Fibroblast of skin of back (primary cell): ENCODE measurements around the gene SH2D2A.

ENCODE experiments used
- DNase-seq: peaks from one replicate; pipeline ENCODE4 v3.0.0-alpha.2; 2013

SH2D2A gene

DNA sequence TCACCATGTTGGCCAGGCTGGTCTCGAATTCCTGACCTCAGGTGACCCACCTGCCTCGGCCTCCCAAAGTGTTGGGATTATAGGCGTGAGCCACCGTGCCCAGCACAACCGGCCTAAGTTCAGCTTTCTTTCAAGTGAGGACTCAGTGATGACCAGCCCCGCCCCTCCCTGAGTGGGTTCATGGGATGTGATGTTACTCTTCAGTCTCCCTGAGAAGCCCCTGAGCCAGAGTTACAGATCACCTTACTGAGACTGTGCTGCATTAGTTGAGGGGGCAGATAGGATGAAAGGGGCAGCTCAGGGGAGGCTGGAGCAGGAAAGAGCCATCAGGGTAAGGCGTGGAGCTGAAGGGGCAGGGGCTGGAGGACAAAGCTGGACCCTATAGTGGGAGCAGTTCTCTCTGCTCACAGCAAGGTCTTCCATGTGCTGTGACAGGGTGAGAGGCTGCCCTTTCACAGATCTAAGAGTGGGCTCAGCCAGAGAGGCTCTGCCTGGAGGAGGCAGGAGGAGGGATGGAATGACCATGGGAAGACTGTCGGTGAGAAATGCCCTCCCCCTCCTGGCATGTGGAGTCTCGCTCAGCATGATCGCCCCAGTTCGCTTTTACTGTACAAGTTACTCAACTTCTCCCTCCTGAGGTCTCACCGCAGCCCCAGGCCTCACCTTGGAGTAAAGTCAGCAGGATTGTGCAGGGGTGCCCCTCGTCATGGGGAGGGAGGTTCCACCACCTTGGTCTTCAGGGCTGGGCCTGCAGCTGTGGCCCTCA, 13.4 kb downstream of the SH2D2A start:
- no peak for DNase-seq

- DNase-seq = no peak
These were observed 14.2 kb downstream of the SH2D2A start for GRCh38 chr1:156802421-156802935.

- DNase-seq = peak; percentile 24
These were observed 15.1 kb downstream of the SH2D2A start for GRCh38 chr1:156801409-156802121.

- DNase-seq = peak; percentile 51
These were observed 19.3 kb downstream of the SH2D2A start for GRCh38 chr1:156797212-156797871.

GRCh38 chr1:156796340-156797097, 20.1 kb downstream of the SH2D2A start:
- DNase-seq = no peak

- no peak for DNase-seq
These were observed 20.9 kb downstream of the SH2D2A start for GRCh38 chr1:156795787-156796186.

- DNase-seq = no peak
These were observed 21.3 kb downstream of the SH2D2A start for GRCh38 chr1:156795374-156795733.

DNA sequence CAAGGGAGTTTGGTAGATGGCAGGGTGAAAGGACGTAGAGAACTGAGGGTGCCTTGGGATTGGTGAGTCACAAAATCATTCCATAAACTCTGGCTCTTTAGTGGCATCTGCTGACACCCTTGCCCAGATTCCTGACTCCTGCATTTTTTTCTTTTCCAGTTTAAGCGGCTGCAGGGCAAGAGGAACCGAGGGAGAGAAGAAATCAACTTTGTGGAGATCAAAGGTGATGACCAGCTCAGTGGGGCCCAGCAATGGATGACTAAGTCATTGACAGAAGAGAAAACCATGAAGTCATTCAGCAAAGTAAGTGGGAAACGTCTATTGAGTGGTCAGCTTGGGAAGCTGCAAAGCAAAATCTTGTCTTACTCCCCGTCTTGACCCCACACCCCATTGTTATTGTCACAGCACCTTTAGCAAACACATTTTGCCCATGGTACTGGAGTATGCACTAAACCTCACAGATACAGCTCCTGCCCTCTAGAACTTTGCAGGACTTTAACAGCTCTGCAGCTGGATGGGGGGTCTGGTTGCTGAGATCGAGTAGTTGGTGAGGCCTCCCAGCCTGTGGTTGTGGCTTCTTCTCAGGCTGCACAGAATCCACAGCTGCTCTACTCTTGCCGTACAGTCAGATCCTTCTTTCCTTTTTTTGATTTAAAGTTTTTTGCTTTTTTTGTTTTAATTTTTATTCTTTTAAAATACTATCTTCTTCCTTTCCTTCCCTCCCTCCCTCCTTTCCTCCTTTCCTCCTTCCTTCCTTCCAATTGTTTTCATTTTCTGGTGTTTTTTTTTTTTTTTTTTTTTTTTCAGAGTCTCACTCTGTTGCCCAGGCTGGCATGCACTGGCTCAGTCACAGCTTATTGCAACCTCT, 21.9 kb downstream of the SH2D2A start:
- DNase-seq = no peak

DNA sequence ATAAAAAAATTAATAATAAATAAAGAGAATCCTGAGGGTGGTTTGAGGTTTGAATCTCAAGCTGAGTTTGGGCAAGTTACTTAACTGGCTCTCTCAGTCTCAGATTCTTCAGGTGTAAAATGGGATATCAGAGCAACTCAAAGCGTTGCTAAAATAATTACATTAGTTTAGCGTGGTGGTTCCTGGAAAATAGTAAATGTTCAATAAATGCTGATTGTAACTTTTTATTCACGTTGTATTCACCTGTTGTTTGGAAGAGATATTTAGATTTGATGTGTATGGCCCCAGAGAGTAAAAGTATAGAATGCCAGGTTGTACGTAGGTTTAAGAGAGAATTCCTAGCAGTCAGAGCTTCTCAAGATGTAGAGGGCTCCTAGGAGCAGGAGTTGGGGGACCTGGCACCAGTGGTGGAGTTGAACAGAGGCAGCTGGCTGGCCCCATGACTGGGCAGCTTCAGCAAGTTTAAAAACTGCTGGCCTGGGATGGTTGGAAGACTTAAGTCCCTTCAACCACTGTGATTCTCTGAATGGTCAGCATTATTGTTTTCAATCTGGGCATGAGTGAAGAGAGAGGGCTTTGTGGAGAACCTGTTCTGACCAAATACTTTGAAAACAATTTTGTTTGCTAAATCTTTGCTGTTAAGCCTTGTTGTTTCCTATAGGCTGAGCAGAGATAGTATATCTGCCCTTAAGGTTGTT, 26.9 kb downstream of the SH2D2A start:
- no peak for DNase-seq

DNA sequence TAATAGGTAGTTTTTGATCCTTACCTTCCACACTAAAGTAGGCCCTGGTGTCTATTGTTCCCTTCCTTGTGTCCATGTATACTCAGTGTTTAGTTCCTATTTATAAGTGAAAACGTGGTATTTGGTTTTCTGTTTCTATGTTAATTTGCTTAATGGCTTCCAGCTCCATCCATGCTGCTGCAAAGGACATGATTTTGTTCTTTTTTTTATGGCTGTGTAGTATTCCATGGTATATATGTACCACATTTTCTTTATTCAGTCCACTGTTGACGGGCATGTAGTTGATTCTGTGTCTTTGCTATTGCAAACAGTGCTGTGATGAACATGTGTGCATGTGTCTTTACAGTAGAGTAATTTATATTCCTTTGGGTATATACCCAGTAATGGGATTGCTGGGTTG, 28.5 kb downstream of the SH2D2A start:
- no peak for DNase-seq

DNA sequence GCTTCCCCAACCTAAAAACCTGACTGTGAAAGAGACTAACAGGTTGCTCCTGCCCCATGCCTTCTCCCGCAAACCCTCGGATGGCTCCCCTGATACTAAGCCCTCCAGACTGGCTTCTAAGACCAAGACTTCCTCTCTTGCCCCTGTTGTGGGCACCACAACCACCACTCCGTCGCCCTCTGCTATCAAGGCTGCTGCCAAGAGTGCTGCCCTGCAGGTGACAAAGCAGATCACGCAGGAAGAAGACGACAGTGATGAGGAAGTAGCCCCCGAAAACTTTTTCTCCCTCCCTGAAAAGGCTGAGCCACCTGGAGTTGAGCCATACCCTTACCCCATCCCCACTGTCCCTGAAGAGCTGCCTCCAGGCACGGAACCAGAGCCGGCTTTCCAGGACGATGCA, 30.0 kb downstream of the SH2D2A start:
- no peak for DNase-seq

- no peak for DNase-seq
These were observed 31.2 kb downstream of the SH2D2A start for GRCh38 chr1:156785458-156785857.

DNA sequence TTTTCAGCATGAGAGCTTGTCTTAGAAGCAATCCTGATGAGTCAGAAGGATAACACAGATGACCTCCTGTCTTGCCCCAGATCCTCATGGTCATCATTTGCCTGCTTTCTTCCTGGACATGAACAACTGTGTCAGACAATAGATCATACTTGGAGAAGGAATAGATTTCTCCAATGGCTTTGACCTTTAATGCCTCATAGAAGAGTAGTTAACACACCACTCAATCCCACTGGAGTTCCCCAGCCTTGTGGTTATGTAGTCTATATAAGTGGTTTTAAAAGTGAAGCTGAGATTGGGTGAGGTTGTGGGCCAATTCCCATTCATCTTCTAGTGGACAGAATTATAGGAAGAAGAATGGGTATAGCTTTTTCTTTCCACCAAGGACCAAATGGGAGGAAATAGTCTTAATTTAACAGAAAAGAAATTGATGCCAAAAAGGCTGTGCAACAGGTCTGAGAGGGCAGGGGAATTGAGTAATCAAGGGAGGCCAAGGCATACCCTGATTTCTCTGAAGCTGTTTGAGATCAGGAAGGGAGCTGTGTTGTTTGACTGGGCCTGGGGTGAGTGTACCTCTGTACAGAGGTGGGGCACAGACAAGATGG, 35.0 kb downstream of the SH2D2A start:
- peak; percentile 36 for DNase-seq

GRCh38 chr1:156777573-156777972, 39.1 kb downstream of the SH2D2A start:
- DNase-seq = no peak

GRCh38 chr1:156776942-156777341, 39.7 kb downstream of the SH2D2A start:
- DNase-seq = no peak

DNA sequence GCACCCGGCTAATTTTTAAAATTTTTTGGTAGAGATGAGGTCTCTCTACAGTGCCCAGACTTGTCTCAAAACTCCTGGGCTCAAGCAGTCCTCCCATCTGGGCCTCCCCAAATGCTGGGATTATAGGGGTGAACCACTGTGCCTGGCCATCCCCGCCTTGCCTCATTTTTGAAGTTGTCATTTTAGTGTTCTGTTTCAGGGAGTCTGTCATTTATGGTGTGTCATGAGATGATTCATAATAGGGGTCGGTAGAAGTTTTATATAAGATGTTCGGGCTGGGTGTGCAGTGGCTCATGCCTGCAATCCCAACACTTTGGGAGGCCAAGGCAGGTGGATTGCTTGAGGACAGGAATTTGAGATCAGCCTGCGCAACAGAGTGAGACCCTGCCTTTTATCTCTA, 40.8 kb downstream of the SH2D2A start:
- DNase-seq = no peak

- DNase-seq = no peak
These were observed 43.0 kb downstream of the SH2D2A start for GRCh38 chr1:156773607-156774006.

- no peak for DNase-seq
These were observed 43.7 kb downstream of the SH2D2A start for GRCh38 chr1:156772728-156773497.

DNA sequence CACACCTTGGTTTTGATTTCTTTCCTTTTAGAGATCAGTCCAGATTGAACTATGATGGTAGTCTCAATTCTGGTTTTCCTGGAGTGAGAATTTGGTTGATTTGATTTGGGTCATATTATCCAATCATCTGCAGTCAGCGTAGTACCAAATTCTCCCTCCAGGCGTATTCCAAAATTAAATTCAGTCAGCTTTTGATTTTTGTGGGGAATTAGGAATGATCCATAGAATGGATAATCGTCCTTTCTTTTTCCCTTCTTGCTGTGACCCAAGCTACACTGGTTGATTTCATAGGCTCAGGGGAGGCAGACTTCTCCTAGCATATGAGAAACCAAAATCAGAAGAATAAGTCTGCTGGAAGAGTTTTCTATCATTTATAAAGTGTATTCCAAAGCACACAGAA, 44.4 kb downstream of the SH2D2A start:
- DNase-seq = no peak
